GM21526 (cell line): ENCODE data around the gene AASDH.

Experiments used
- ATAC-seq: cut with Tn5 transposase; IDR thresholded peaks from one replicate; pipeline ENCODE4 v1.9.1; 2021; ENCODE audit warnings: moderate library complexity; ENCODE audit not compliant: unreplicated experiment, low FRiP score

Gene AASDH, protein sequence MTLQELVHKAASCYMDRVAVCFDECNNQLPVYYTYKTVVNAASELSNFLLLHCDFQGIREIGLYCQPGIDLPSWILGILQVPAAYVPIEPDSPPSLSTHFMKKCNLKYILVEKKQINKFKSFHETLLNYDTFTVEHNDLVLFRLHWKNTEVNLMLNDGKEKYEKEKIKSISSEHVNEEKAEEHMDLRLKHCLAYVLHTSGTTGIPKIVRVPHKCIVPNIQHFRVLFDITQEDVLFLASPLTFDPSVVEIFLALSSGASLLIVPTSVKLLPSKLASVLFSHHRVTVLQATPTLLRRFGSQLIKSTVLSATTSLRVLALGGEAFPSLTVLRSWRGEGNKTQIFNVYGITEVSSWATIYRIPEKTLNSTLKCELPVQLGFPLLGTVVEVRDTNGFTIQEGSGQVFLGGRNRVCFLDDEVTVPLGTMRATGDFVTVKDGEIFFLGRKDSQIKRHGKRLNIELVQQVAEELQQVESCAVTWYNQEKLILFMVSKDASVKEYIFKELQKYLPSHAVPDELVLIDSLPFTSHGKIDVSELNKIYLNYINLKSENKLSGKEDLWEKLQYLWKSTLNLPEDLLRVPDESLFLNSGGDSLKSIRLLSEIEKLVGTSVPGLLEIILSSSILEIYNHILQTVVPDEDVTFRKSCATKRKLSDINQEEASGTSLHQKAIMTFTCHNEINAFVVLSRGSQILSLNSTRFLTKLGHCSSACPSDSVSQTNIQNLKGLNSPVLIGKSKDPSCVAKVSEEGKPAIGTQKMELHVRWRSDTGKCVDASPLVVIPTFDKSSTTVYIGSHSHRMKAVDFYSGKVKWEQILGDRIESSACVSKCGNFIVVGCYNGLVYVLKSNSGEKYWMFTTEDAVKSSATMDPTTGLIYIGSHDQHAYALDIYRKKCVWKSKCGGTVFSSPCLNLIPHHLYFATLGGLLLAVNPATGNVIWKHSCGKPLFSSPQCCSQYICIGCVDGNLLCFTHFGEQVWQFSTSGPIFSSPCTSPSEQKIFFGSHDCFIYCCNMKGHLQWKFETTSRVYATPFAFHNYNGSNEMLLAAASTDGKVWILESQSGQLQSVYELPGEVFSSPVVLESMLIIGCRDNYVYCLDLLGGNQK

DNA sequence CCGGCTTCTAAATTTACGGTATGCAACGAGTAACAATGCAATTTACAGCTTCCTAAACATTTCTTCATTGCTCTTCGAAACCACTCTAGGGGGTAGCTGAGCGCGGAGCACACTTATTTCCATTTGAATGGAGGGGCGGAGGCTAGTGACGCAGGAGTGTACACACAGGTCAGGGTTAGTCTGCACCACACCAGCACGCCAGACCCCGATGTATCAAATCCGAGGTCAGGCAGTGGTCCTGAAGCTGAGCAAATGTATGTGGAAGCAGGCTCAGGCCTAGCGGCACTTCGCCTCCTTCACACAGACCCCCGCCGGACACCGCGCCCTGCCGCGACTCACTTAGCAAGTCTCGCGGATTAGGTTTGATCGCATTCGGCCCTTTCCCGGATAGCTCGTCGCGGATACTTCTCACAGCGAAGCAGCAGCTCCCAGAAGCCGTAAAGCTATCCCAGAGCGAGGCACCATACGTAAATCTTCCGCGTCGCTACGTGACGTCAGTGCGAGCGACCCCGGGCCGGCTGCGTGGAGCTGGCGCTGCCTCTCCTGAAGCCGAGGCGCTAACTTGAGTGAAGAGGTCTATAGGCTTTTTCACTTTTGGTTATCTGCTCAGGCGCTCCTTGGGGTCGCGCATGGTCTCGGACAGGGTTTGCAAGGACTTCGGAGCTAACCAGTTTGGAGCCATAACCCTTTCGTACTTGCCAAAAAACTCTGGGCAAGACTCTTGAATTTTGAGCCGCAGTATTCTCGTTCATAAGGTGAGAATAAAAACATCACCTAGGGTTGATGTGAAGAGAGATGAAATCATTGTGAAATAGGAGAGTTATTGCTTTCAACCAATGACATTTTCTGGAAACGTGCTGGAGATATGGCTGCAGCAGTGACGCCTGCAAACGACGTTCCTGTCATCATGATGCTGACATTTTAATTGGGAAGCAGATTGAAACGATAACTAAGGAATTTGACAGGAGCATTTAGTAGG is at the start of gene AASDH:
Gene AASDH (minus strand): TSS at position 469 of the 979 bp plus-strand sequence. CDS start 3,192 bp downstream, outside the sequence.
- peak; percentile 92 for ATAC-seq

DNA sequence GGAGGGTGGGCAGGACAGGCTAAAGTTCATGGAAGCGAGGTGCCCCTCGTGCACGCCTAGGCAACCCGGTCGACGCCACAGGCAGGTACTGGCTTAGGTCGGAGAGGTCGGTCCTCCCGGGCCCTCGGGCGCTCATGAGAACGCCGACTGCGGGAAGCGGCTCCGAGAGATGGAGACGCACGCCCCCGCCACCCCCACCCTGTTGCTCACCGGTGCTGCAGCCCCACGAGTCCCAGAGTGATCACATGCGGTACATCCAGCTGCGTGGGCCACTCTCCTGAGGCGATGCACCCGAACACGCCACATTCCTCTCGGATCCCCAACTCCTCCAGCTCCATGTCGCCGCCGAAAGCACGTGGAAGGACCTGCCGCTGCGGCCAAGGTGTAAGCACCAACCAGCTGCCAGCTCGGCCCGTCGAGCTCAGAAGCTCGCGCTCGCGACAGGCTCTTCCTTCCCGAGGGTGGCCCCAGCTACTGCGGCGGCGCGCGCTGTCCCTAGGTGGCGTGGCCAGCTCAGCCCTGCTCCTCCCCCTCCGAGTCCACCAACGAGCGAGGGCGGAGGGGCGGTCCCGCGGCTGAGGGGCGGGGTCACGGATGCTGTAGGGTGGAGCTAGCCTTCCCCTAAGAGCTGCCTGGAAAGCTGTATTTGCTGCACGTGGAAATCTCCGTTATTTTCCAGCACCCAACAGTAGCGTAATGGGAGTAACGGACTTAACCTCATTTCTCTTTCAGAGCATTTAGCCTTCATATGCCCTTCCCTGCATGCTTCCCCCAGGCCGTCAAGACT is 48.0 kb upstream of the AASDH start, which contains the start of gene PPAT:
Gene PPAT (minus strand): TSS at position 476 of the 787 bp plus-strand sequence. CDS start 138 bp downstream, at position 338.
- peak; percentile 72 for ATAC-seq

DNA sequence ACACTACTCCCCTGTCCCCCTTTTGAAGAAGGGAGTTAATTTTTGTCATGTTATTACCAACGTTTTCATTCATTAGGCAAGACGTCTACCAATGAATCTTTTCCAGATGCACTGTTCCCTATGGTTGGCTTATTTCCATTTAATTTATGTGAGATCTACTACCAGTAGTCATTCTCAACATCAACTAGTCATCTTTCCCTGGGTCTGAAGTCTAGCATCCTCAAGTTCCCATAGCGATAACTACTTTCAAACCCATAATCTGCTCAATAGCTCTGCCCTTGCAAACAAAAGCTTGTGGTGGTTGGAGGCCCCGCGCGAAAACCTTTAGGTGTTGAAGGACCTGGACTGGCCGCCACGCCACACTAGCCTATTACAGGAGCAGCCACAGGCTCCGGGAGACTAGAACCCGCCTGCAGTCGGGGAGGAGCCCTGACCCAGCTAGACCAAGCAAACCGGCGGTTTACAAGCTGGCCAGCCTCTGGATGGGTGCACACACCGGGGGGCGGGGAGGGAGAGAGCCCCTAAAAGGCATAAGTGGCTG is 47.4 kb upstream of the AASDH start:
- peak; percentile 14 for ATAC-seq

DNA sequence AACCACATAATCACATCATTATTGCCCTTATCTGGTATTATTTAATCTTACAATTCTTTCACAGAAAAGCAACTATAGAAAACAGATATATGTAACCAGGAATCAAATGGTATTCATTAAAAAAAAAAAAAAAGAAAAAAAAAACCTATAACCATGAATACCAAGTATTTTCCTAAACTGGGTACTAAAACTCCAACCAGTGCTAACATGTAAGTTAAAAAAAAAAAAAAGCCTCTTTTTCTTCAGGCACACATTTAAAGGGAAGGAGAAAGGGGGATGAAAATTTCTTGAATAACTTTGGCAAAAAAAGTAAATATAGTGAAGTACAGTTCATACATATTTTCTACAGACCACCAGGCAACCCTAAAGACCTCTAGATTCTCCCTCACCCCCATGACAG is 46.0 kb upstream of the AASDH start:
- no peak for ATAC-seq

DNA sequence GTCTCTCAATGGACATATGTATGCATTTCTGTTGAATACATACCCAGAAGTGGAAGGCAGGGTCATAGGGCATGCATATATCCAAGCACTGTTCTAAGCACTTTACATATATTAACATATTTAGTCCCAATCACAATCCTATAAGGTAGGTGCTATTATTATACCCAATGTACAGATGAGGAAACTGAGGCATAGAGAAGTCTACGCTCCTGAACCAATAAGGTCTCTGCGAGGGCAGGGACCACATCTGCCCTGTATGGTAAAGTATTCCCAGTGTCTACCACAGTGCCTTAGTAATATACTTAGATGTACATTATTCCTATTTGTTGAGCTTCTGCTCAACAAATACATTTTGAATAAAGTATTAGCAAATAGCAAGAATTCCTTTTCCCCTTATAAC is 42.9 kb upstream of the AASDH start:
- ATAC-seq, result no peak

DNA sequence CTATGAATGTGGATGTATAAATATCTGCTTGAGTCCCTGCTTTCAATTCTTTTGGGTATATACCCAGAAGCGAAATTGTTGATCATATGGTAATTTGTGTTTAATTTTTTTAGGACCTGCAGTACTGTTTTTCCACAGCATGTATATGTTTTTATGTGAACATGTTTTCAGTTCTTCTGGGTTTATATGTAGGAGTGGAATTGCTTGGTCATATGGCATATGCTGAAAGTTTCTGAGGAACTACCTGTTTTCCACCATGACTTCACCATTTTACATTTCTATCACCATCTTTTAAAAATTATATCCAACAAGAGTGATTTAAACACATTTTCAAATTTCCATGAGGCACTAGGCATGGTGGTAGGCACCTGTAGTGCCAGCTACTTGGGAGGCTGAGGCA is 39.9 kb upstream of the AASDH start:
- ATAC-seq, result no peak

DNA sequence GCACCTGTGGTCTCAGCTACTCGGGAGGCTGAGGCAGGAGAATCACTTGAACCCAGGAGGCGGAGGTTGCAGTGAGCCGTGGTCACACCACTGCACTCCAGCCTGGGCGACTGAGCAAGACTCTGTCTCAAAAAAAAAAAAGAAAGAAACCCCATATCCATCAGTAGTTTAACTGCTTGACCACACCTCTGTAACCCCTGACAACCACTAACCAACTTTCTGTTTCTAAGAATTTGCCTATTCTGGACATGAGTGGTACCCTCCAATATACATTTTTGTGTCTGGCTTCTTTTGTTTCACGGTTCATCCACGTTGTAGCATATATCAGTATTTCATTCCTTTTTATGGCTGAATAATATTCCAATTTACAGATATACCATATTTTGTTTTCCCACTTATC is 39.0 kb upstream of the AASDH start:
- ATAC-seq, result peak; percentile 65

DNA sequence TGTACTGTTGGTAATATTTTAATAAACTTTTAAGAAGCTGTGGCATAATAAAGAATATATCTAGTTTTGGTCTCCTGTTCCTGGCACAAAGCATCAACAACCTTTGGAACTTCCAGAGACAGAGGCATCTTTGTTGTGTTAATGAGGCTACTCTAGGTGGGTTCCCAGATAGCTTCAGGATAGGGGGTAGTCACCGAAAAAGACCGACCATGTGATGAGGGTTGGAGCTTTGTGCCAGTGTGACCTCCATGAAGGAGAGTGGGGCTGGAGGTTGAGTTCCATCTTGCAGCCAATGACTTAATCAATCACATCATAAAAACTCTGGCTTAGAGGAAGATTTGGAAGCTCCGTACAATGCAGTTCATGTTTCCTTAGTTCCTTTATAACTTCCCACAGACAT is 38.2 kb upstream of the AASDH start:
- no peak for ATAC-seq

DNA sequence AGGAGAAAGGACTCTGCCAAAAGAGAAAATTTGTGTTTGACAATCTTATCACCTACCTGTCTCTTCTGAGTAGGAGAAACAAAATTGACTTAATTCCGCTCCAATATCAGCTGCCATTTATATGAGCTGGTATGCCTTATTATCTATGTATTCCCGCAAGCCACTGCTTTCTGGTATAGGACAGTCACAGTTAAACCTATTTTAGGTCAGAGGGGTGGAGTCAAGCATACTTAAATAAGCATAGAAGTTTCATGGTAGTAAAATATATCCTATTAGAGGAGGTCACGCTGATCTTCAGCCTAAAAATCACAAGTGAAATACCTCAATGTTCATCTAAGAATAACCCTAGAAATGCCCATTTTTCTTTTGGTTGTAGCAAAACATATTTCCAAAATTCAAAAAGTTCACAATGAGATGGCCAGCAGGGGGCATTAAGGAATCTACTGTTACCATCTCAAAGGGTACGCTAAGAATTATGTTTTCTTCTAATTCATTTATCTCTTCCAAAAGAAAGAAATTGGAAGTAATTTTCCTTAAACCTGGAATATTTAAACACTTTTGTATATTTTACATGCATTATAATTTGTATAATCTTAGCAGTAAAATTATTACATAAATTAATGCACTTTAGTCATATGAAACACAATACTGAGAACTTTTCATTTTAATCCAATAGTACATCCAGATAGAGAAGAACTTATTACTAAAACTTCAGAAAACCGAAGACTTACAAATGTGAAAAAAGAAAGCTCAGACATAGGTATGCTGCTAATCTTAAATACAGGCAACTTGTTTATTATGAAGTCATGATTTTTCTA is 37.6 kb upstream of the AASDH start:
- ATAC-seq, result no peak

DNA sequence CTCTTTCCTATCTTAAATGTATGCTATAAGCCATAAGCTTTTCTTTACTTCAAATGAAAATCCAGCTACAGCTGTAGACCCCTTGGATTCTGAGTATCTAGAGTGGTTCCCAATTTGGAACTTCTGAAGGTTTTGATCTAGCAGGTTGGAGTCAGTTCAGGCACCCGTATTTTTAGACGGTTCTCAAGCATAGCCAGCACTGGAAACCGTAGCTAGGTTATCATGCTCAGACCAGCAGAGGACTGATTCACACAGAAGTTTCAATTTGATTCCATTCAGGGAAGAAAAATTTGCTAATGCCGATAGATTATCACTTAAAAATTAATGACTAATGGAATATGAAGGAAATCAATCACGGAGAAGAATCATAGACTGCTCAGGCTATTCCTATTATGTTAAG is 36.9 kb upstream of the AASDH start:
- ATAC-seq, result no peak

DNA sequence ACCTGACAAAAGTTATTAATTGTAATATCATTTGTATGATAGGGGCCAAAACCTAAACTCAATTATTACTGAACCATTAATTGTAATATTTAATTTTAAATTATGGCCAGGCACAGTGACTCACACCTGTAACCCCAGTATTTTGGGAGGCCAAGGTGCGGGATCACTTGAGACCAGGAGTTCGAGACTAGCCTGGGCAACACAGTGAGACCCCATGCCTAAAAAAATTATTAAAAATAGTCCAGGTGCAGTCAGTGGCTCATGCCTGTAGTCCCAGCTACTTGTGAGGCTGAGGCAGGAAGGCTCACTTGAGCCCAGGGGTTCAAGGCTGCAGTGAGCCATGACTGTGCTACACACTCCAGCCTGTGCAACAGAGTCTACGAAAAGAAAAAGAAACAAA is 30.1 kb upstream of the AASDH start:
- no peak for ATAC-seq

DNA sequence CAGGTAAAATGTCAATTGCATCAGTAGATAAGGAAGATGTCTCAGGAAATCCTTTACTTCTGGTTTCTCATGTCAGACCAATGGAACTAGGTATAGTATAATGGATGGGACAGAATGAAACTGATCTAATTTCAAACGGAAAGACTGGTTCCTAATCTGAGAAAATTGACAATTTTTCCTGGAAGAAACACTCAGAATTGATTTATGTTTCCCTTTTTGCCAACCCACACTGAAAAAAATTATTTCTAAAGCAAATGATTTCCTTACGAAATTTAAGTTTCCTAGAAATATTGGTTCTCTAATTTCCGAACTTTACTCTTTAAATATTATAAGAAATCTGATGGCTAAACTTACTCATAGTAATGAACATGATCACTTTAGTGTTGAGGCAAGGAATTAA is 29.1 kb upstream of the AASDH start:
- no peak for ATAC-seq

DNA sequence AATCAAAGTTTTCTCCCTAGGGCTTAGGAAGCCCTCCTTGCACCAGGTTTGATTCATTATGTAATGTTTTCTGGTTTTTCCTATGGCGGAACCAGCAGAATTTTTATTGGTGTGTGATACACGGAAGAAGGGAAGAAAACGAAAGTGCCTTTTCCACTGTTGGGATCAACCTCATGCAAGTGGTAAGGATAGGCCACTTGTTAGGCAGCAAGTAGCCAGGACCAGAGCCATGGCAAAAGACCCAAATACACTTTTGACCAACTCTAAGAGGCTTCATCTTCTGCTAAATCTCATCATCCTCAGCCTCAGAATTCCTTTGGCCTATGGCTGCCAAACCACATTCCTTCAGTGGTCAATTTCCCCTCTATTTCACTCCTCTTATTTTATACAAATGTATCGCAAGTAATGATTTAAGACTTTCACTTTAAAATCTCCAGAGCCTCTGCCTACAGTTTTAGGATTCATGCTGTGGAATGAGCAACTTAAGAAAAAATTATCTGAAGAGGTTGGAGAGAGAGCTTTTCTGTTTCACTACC is 26.9 kb upstream of the AASDH start:
- no peak for ATAC-seq

DNA sequence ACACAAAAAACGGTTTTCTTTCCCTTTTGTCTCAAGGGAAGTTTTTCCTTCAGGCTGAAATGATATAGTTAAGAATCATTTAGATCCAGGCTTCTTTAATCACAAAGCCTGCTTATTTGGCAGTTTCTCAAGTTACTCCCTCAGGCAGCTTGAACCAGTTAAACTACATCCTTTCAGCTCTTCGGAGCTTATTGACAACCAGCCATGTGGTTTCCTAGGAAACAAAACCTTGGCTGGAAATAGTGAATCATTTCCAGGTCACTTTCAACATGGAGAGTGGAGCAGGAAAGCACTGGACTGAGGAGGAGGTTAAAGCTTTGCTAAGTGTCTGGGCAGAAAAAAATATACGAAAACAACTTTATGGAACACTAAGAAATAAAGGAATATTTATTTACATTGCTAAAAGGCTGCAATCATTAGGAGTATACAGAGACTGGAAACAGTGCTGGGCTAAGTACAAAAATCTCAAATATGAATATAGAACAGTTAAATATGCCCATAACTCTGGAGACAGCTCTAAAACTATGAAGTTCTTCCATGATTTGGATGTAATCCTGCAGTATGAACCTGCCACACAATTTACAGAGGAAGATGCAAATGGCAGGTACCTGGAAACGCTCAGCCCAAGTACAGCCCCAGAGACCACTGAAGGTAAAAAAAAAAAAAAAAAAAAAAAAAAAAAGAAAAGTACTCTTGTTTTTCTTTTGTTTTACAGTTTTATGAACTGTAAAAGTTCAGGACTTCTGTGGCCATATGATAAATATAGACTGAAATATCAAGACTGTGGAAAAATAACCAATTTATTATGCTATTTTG is 23.2 kb upstream of the AASDH start:
- no peak for ATAC-seq

DNA sequence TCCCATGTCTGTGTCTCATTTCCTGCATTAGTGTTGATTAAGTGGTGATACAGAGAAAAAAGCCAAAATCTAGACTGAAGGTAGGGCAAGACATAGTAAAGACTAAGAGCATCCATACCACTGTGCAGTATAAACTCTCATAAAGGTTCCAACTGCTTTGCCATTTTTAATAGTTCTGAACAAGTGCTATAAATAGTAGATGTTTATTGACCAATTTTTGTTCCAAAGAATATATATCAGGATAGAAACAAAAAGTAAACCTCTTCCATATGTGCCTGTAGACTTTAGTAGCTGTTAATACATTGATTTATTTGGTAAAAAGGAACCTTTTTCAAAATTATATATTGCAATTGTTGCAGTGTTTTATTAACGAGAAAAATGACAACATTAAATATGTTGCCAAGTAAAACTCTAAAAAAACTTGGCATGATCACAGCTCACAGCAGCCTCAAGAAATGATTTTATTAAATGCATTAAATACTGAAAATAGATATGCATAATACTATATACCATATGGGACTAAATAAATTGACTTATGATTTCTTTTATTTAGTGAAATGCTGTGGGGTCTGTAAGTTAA is 22.3 kb upstream of the AASDH start:
- ATAC-seq, result no peak

DNA sequence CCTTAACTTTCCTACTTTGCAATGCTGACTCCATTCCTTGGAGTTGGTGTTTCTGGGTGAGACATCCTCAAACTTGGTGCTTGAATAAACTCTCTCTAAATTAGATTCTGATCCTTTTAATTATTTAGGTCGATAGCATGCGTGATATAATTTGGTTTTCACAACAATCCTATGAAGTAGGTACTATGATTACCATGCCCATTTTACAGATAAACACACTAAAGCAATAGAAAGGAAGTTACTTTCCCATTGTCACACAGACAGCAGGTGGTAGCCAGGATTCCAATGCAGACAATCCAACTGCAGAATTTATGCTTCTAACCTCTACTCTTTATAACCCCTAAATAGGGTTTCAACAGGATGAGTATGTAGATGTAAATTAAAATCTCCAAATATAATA is 21.7 kb upstream of the AASDH start:
- no peak for ATAC-seq

DNA sequence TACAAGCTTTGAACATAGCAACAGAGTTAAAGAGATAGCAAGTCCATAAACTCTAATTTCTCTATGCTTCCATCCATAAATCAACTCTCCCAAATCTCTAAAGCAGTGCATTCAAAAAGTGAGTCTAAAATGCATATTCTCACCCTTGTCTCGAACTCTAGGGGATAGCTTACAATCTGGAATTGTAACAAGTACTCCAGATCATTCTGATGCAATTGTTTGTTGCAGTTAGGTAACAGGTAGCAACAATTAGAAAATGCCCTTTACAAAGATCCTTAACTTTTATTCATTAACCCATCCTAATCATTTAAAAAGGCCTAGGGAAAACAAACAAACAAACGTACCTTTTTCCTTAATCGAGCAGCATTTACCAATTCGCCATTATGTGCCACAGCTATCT is 18.9 kb upstream of the AASDH start:
- no peak for ATAC-seq
